SKM-1 treated with dmso at 0.1 percent for 144 hours (cell line): ENCODE data around the gene KCNAB1.
"Not testable (repeated sequence)": the region's sequence is repeated elsewhere in the genome, so short reads cannot be mapped to it uniquely, and the experiment has no call there.

Experiments used
- DNase-seq: peaks from one replicate; lab custom pipeline; 2025; ENCODE audit not compliant: unreplicated experiment; lab: John Stamatoyannopoulos, UW

Gene KCNAB1

DNA sequence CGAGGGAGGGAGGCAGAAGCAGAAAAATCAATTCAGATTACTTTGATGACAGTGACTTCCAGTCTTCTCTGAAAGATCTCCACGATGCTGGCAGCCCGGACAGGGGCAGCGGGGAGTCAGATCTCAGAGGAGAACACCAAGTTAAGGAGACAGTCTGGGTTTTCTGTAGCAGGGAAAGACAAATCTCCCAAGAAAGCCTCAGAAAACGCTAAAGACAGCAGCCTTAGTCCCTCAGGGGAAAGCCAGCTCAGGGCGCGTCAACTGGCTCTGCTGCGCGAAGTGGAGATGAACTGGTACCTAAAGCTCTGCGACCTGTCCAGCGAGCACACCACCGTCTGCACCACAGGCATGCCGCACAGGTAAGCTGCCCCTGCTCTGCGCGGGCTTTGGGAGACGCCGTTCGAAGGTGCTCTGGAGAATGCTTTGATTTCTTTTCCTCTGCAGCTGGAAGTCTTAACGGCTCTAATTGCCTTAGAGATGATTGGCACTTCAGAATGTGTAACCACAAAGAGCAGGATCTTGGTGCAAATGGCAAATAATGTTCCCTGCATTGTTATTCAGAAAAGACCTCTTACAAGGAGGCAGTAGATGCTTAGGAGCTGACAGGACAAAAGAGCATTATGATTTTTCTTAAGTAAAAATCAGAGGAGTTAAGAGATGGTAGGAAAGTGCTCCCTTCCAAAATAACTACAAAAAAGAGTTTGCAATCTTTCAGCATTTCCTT is at the start of gene KCNAB1:
Gene KCNAB1 (plus strand): TSS at position 51 of the 724 bp plus-strand sequence.
- DNase-seq, result no peak

DNA sequence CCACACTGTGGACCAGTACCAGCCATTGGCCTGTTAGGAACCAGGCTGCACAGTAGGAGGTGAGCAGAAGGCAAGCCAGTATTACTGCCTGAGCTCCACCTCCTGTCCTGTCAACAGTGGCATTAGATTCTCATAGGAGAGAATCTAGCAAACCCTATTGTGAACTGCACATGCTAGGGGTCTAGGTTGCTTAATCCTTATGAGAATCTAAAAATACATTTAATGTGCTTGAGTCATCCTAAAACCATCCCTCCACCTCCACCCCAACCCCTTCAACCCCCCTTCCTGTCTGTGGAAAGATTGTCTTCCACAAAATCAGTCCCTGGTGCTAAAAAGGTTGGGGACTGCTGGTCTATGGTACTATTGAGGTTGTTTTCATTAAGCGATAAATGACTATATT is 49.3 kb upstream of the KCNAB1 start:
- DNase-seq, result no peak

GRCh38 chr3:156072950-156073657 is 47.3 kb upstream of the KCNAB1 start:
- DNase-seq, result not testable (repeated sequence)

DNA sequence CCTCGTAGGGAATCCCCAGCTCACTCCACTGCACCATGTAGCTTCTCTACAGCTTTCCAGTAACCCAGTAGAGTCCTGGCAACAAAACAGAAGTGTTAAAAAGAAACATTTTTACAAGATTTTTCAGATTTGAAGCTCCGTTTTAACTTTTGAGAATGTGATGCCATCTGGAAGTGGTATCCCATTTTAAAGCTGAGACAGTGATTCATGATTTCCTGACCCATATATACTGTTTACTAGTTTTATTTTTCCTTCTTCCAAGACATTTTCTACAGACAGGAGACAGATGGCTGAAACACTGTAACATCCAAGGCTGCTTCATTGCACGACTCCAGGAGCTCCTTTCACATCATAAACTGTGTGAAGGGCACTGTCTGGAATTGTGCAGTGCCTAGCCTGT is 30.3 kb upstream of the KCNAB1 start:
- no peak for DNase-seq

- DNase-seq, result no peak
Observed at GRCh38 chr3:156093964-156094363, 26.4 kb upstream of the KCNAB1 start.

- no peak for DNase-seq
Observed at GRCh38 chr3:156094391-156094790, 26.0 kb upstream of the KCNAB1 start.

DNA sequence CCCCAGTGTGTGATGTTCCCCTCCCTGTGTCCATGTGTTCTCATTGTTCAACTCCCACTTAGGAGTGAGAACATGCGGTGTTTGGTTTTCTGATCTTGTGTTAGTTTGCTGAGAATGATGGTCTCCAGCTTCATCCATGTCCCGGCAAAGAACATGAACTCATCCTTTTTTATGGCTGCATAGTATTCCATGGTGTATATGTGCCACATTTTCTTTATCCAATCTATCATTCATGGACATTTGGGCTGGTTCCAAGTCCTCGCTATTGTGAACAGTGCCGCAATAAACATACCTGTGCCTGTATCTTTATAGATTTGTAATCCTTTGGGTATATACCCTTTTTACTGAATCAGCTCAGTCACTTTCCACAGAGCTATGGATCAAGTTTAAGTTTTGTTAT is 24.7 kb upstream of the KCNAB1 start:
- DNase-seq, result not testable (repeated sequence)

GRCh38 chr3:156098437-156099035 is 21.8 kb upstream of the KCNAB1 start:
- DNase-seq, result no peak

- not testable (repeated sequence) for DNase-seq
Observed at GRCh38 chr3:156099348-156099747, 21.0 kb upstream of the KCNAB1 start.

DNA sequence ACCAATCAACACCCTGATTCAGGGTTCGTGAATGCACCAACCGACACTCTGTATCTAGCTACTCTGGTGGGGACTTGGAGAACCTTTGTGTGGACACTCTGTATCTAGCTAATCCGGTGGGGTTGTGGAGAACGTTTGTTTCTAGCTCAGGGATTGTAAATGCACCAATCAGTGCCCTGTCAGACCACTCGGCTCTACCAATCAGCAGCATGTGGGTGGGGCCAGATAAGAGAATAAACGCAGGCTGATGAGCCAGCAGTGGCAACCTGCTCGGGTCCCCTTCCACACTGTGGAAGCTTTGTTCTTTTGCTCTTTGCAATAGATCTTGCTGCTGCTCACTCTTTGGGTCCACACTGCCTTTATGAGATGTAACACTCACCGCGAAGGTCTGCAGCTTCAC is 20.4 kb upstream of the KCNAB1 start:
- not testable (repeated sequence) for DNase-seq

DNA sequence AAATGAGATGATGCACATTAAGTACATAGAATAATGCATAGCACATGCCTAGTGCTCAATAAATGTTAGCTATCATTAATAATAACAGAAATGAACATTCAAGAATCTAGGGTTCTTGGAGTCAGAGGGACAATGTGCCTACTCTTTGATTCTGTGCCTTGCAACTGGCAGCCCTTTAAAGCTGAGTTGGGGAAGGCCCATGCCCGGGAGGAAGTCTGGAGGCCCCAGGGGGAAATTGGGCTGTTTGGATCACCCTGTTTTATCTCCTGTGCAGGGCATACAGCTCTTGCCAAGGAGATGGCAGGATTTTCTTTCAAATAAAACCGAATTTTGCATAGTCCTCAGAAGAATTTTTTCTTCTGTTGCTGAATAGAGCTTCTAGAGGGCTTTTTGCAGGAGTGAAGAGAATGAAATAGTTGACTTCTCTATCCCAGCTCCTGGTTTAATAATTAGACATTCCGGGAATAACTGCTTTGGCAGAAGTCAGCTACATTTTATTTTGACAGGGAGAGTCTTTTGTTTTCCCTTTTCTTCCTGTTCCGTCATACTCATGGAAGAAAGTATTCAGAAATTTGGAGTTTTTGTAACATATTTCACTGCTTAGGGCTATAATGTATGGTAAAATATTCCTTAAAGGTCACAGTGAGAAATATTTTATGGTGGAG is 18.0 kb upstream of the KCNAB1 start:
- DNase-seq, result no peak

DNA sequence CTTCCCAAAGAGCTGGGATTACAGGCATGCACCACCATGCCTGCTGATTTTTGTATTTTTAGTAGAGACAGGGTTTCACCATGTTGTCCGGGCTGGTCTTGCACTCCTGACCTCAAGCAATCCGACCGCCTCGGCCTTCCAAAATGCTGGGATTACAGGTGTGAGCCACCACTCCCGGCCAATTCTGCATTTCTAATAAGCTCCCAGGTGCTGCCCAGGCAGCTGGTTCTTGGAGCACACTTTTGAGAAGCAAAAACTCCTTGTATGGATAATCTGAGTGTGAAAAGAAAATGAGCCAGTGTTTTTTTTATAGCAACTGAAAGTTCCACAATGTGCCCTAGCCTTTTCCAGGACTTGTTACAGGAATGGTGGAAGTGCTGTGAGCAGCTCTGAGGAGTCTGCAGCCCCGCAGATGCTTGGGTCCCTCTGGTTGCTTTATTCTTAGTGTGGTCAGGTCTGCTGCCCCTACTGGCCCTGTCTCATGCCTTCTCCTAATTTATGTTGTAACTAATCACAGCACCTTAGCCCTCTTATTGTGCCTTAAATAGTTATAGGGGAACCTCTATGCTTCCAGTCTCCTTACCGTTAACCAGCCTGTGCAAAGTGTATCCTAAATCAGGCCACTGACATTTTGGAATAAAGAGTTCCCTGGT is 13.5 kb upstream of the KCNAB1 start:
- DNase-seq, result no peak

- DNase-seq, result no peak
Observed at GRCh38 chr3:156107504-156107903, 12.9 kb upstream of the KCNAB1 start.

DNA sequence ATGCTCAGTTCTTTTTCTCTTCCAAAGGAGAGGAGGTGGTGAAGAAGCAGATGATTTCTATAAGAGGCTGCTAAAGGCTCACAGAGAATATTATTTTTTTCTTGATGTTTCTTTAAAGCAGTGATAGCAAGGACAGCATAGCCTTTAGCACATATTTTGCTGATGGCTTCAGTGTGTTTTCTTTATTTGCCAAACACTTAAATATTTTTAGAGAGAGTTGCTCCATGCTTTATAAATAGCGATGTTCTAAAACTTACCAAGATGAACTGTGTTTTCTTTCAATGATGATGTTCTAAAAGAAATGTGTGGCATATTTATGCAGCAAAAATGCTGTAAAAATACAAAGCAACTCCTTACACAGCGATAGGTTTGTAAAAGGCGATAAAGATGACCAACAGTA is 11.8 kb upstream of the KCNAB1 start:
- no peak for DNase-seq

DNA sequence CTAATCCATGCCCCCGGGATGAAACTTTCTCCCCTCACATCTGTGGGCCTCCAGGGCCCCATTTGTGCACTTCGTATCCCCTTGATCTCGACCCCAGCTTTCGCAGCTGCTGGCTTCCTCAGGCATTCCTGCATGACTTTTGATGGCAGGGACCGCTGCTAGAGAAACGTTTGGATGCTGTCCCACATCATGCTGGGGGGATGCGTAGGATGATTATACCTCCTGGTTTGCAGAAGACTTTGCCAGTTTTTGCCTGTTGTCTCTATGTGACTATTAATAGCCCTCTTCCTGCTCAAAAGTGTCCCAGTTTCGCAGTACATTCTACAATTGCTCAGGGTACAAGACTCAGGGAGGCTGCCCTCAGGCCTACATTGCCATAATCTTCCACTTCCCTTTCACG is 10.4 kb upstream of the KCNAB1 start:
- no peak for DNase-seq

GRCh38 chr3:156126467-156126866 is 6.1 kb downstream of the KCNAB1 start:
- no peak for DNase-seq

GRCh38 chr3:156131241-156131640 is 10.9 kb downstream of the KCNAB1 start:
- DNase-seq, result no peak

DNA sequence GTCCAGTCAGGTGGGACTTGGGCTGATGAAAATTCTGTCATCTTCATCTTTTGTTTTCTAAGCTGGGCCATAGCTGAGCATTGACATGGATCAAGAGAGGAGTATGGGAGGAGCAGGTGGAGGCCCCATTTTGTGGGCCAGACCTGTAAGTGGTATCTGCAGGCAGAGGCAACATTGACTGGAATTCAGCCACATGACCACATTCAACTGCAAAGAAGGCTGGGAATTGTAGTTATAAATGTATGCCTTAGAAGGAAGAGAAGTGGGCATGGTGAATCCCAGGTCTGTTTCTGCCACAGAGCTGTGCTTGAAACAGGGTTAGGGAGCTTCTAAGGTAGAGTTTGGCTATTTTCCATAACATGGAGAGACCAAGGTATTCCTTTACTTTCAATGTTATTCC is 11.4 kb downstream of the KCNAB1 start:
- no peak for DNase-seq

DNA sequence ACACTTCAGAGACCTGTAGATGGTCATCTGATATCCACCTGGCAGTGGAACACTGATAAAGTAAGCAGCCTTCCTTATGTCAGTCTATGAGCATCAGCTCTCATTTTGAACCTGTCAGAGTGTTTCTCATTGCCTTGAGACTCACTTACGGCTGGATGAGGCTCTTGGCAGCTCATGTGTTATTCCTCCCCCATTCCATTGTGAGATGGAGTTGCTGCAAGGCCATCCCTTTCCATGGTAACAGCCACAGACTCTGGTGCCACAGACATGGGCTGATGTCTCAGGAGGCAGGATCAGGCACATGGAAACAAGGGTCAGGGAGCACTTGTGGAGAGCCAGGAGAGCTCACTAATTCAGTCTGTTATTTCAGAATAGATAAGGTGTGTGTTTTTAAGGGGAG is 11.9 kb downstream of the KCNAB1 start:
- DNase-seq, result no peak

- DNase-seq, result no peak
Observed at GRCh38 chr3:156133076-156133475, 12.7 kb downstream of the KCNAB1 start.
